Right lobe of liver (tissue), 6 donors: ENCODE results near the gene ATRNL1. TPM values are rescaled to one million over a fixed set of nuclear protein-coding genes. Genes with fewer than 3 reads are reported as not detected.

Experiments
- ATAC-seq, 4 donors: fragments of 200-7000 bp; cut with Tn5 transposase; one replicate each; pipeline ENCODE4 v1.9.1; 2020; ENCODE audit warnings: mild to moderate bottlenecking in 4 of 4, moderate library complexity in 4 of 4
- DNase-seq, 3 donors: peaks; one replicate each; pipeline ENCODE4 v3.0.0-alpha.2; 2020
- H3K27ac ChIP-seq, 3 donors: fragments of 200-600 bp; one replicate each; pipeline ENCODE4 v1.8.0; 2022
- H3K27me3 ChIP-seq, 2 donors: fragments of 200-600 bp; one replicate each; pipeline ENCODE4 v1.8.0; 2022
- H3K36me3 ChIP-seq, 4 donors: fragments of 200-600 bp; sonication (generic) in 1 of 4; one replicate each; pipeline versions ENCODE4 v1.5.1 to v1.8.0; 2017 to 2022; ENCODE audit warnings: control low read depth in 1 of 4
- H3K4me1 ChIP-seq, 4 donors: fragments of 200-600 bp; sonication (generic) in 1 of 4; one replicate each; pipeline versions ENCODE4 v1.5.1 to v1.8.0; 2017 to 2022; ENCODE audit warnings: control low read depth in 1 of 4
- H3K4me3 ChIP-seq, 3 donors: fragments of 200-600 bp; one replicate each; pipeline ENCODE4 v1.8.0; 2022
- H3K9me3 ChIP-seq, 4 donors: fragments of 200-600 bp; sonication (generic) in 1 of 4; one replicate each; pipeline versions ENCODE4 v1.5.1 to v1.8.0; 2017 to 2022; ENCODE audit warnings: control low read depth in 1 of 4
- CTCF ChIP-seq, 4 donors: fragments of 200-600 bp in 3 of 4; fragments of 450-650 bp in 1 of 4; IDR thresholded peaks; one replicate each; pipeline versions ENCODE4 v1.5.1 to v1.8.0; 2016 to 2022; ENCODE audit warnings: antibody characterized with exemption in 4 of 4, mild to moderate bottlenecking in 2 of 4
- POLR2A ChIP-seq: fragments of 450-650 bp; IDR thresholded peaks from one replicate; pipeline ENCODE4 v1.6.1; 2017; ENCODE audit warnings: antibody characterized with exemption, mild to moderate bottlenecking
- WGBS: methylation state at CpG from one replicate; pipeline ENCODE4 v1.1.6; 2018; ENCODE audit warnings: low coverage, low lambda C conversion rate; ENCODE audit not compliant: insufficient coverage; ENCODE audit errors: missing lambda C conversion rate; 5-methylcytosine and 5-hydroxymethylcytosine counted together
- intact Hi-C, 2 donors: fragments of 100-400 bp; cut with DNase I; formaldehyde crosslinking; loops; one replicate each; pipeline versions ENCODE4 v1.11.2 to v1.14.1; 2022
- total RNA-seq, 6 experiments: library from RNA; depleted of rRNA in 2 of 6; stranded (reverse); fragments of >200 nt in 2 of 6; fragmentation: NEBNext Ultra II Directional in 3 of 6; extraction: Animal tissue kit (Norgen Biotek cat#: 25700) in 3 of 6; gene quantifications; one replicate each; pipeline versions ENCODE4 v1.1.0 to v1.2.4, GENCODE V29; 2016 to 2023
- donor health status: DM: no; HTN: yes; CAD: no.
- donor health status: DM: no; HTN: no; CAD: no.
- donor health status: DM: no; HTN: no; CAD: no.
- donor health status: DM: no; HTN: yes; CAD: no.
- donor health status: DM: no; HTN: yes; CAD: no.

The ATRNL1 gene
- total RNA-seq, 6 experiments from 2014 or later = 0.81 to 5.3 (median 2.6) TPM

GRCh38 chr10:115968236-115968635 lies 875.1 kb downstream of the ATRNL1 start:
- TF ChIP-seq CTCF (IDR thresholded peaks at IDR 0.05) (no peak), POLR2A (no peak)
- WGBS = 71% methylated on average over 1 of the region's 3 CpGs
- H3K9me3 ChIP-seq = no peaks in the 10 kb centered on the region
- H3K27me3 ChIP-seq = no peaks in the 10 kb centered on the region
- no peaks in the 10 kb centered on the region for H3K36me3 ChIP-seq
- intact Hi-C loops = no loop called here
- no peak for ATAC-seq
- H3K4me1 ChIP-seq = no peaks in the 10 kb centered on the region
- no peak for DNase-seq
- no peak overlapping the region for H3K27ac ChIP-seq
- H3K4me3 ChIP-seq = no peak overlapping the region

- DNase-seq = no peak
- TF ChIP-seq CTCF (IDR thresholded peaks at IDR 0.05) = no peak
- no peak for TF ChIP-seq POLR2A
These were observed 876.4 kb downstream of the ATRNL1 start for GRCh38 chr10:115969591-115969990.

GRCh38 chr10:115971921-115972320 lies 878.8 kb downstream of the ATRNL1 start:
- no peak for ATAC-seq
- Histone ChIP-seq H3K27me3 (no peaks in the 10 kb centered on the region), H3K4me1 (no peaks in the 10 kb centered on the region), H3K36me3 (no peaks in the 10 kb centered on the region), H3K4me3 (no peak overlapping the region), H3K9me3 (no peaks in the 10 kb centered on the region), H3K27ac (no peak overlapping the region)
- TF ChIP-seq POLR2A = no peak
- TF ChIP-seq CTCF (IDR thresholded peaks at IDR 0.05) = no peak
- no peak for DNase-seq
- intact Hi-C loops = no loop called here
- WGBS = 73% methylated on average over 3 of the region's 6 CpGs

More at GRCh38 chr10:115969591-115969990, 876.4 kb downstream of the ATRNL1 start:
- H3K9me3 ChIP-seq = no peaks in the 10 kb centered on the region
- no peak overlapping the region for H3K4me3 ChIP-seq
- intact Hi-C loops = no loop called here
- no peak overlapping the region for H3K27ac ChIP-seq
- WGBS = 70% methylated on average over 2 of the region's 11 CpGs
- no peaks in the 10 kb centered on the region for H3K36me3 ChIP-seq
- ATAC-seq = no peak
- H3K27me3 ChIP-seq = no peaks in the 10 kb centered on the region
- H3K4me1 ChIP-seq = no peaks in the 10 kb centered on the region

- no peak overlapping the region for H3K27ac ChIP-seq
- no peak for TF ChIP-seq POLR2A
- TF ChIP-seq CTCF (IDR thresholded peaks at IDR 0.05) = no peak
- intact Hi-C loops = no loop called here
- H3K4me3 ChIP-seq = no peak overlapping the region
- WGBS = 81% methylated on average over 8 of the region's 11 CpGs
- no peaks in the 10 kb centered on the region for H3K36me3 ChIP-seq
- no peaks in the 10 kb centered on the region for H3K4me1 ChIP-seq
- H3K9me3 ChIP-seq = no peaks in the 10 kb centered on the region
- no peak for ATAC-seq
- no peaks in the 10 kb centered on the region for H3K27me3 ChIP-seq
- DNase-seq = no peak
These were observed 879.3 kb downstream of the ATRNL1 start for GRCh38 chr10:115972426-115972825.

GRCh38 chr10:115974351-115974750 lies 881.2 kb downstream of the ATRNL1 start:
- Histone ChIP-seq H3K36me3 (no peaks in the 10 kb centered on the region), H3K4me1 (no peaks in the 10 kb centered on the region), H3K4me3 (no peak overlapping the region), H3K27ac (no peak overlapping the region), H3K27me3 (no peaks in the 10 kb centered on the region), H3K9me3 (no peaks in the 10 kb centered on the region)
- no peak for ATAC-seq
- TF ChIP-seq POLR2A = no peak
- TF ChIP-seq CTCF (IDR thresholded peaks at IDR 0.05) = no peak
- DNase-seq = no peak
- WGBS = 83% methylated on average over 3 of the region's 4 CpGs
- intact Hi-C loops = no loop called here
